ENCODE data around the gene TRIM69.
A peak's percentile ranks its signal among the peaks of the same experiment; 100 is the strongest.

Gene TRIM69

DNA sequence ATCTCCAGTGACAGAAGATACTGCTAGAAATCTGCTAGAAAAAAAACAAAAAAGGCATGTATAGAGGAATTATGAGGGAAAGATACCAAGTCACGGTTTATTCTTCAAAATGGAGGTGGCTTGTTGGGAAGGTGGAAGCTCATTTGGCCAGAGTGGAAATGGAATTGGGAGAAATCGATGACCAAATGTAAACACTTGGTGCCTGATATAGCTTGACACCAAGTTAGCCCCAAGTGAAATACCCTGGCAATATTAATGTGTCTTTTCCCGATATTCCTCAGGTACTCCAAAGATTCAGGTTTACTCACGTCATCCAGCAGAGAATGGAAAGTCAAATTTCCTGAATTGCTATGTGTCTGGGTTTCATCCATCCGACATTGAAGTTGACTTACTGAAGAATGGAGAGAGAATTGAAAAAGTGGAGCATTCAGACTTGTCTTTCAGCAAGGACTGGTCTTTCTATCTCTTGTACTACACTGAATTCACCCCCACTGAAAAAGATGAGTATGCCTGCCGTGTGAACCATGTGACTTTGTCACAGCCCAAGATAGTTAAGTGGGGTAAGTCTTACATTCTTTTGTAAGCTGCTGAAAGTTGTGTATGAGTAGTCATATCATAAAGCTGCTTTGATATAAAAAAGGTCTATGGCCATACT is 21.1 kb upstream of the TRIM69 start:
- no peak overlapping the region for H2AFZ ChIP-seq (ENCODE audit: low read length)
- peaks cover 70% of the 10 kb centered on the region for H3K79me2 ChIP-seq (ENCODE audit: insufficient read depth, low read length)
- H3K9me3 ChIP-seq (ENCODE audit: insufficient read depth, low read depth, low read length): no peaks in the 10 kb centered on the region
- no peaks in the 10 kb centered on the region for H3K9me2 ChIP-seq (replicated peaks; ENCODE audit: low read depth, low read length)
- peaks cover 71% of the 10 kb centered on the region for H4K20me1 ChIP-seq (ENCODE audit: insufficient read depth, low read length, poor library complexity, severe bottlenecking)
- H3K4me1 ChIP-seq (ENCODE audit: insufficient read depth, low read length, poor library complexity, severe bottlenecking): peaks cover 46% of the 10 kb centered on the region
- peaks cover 10% of the 10 kb centered on the region for H3K27me3 ChIP-seq (ENCODE audit: insufficient read depth, low read length, poor library complexity, severe bottlenecking)
- H3K9ac ChIP-seq (ENCODE audit: low read depth, low read length, poor library complexity, severe bottlenecking): peak overlapping the region; percentile 98
- H3K36me3 ChIP-seq (ENCODE audit: insufficient read depth, low read length): peaks cover 47% of the 10 kb centered on the region
- H3K4me3 ChIP-seq (ENCODE audit: low read length, poor library complexity, severe bottlenecking): peak overlapping the region; percentile 83
- peak overlapping the region; percentile 98 for H3K4me2 ChIP-seq (ENCODE audit: low read depth, low read length, poor library complexity, severe bottlenecking)
- H3F3A ChIP-seq (ENCODE audit: low read depth): peaks cover 31% of the 10 kb centered on the region
- TF ChIP-seq EZH2phosphoT487 (IDR thresholded peaks at IDR 0.05; ENCODE audit: borderline replicate concordance): no peak
- TF ChIP-seq, protein P1, sequence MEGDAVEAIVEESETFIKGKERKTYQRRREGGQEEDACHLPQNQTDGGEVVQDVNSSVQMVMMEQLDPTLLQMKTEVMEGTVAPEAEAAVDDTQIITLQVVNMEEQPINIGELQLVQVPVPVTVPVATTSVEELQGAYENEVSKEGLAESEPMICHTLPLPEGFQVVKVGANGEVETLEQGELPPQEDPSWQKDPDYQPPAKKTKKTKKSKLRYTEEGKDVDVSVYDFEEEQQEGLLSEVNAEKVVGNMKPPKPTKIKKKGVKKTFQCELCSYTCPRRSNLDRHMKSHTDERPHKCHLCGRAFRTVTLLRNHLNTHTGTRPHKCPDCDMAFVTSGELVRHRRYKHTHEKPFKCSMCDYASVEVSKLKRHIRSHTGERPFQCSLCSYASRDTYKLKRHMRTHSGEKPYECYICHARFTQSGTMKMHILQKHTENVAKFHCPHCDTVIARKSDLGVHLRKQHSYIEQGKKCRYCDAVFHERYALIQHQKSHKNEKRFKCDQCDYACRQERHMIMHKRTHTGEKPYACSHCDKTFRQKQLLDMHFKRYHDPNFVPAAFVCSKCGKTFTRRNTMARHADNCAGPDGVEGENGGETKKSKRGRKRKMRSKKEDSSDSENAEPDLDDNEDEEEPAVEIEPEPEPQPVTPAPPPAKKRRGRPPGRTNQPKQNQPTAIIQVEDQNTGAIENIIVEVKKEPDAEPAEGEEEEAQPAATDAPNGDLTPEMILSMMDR (conservative IDR thresholded peaks at IDR 0.05; ENCODE audit: low read length): no peak

- H3F3A ChIP-seq (ENCODE audit: low read depth): peaks cover 29% of the 10 kb centered on the region
- peaks cover 71% of the 10 kb centered on the region for H4K20me1 ChIP-seq (ENCODE audit: insufficient read depth, low read length, poor library complexity, severe bottlenecking)
- H3K4me2 ChIP-seq (ENCODE audit: low read depth, low read length, poor library complexity, severe bottlenecking): peak overlapping the region; percentile 98
These were observed 20.5 kb upstream of the TRIM69 start for GRCh38 chr15:44715797-44716334.

GRCh38 chr15:44716983-44717602 is 19.2 kb upstream of the TRIM69 start:
- Histone ChIP-seq H4K20me1 (ENCODE audit: insufficient read depth, low read length, poor library complexity, severe bottlenecking) (peaks cover 64% of the 10 kb centered on the region), H3K36me3 (ENCODE audit: insufficient read depth, low read length) (peaks cover 47% of the 10 kb centered on the region), H3K4me1 (ENCODE audit: insufficient read depth, low read length, poor library complexity, severe bottlenecking) (peaks cover 53% of the 10 kb centered on the region), H3K9me2 (replicated peaks; ENCODE audit: low read depth, low read length) (no peaks in the 10 kb centered on the region), H3K9ac (ENCODE audit: low read depth, low read length, poor library complexity, severe bottlenecking) (no peak overlapping the region), H2AFZ (ENCODE audit: low read length) (no peak overlapping the region), H3K79me2 (ENCODE audit: insufficient read depth, low read length) (peaks cover 61% of the 10 kb centered on the region), H3K27me3 (ENCODE audit: insufficient read depth, low read length, poor library complexity, severe bottlenecking) (peaks cover 3% of the 10 kb centered on the region), H3K4me2 (ENCODE audit: low read depth, low read length, poor library complexity, severe bottlenecking) (peak overlapping the region; percentile 98), H3K4me3 (ENCODE audit: low read length, poor library complexity, severe bottlenecking) (no peak overlapping the region), H3F3A (ENCODE audit: low read depth) (peaks cover 27% of the 10 kb centered on the region), H3K9me3 (ENCODE audit: insufficient read depth, low read depth, low read length) (no peaks in the 10 kb centered on the region)
- TF ChIP-seq, protein P1 (conservative IDR thresholded peaks at IDR 0.05; ENCODE audit: low read length): no peak
- TF ChIP-seq EZH2phosphoT487 (IDR thresholded peaks at IDR 0.05; ENCODE audit: borderline replicate concordance): no peak

More at GRCh38 chr15:44715797-44716334, 20.5 kb upstream of the TRIM69 start:
- no peak for TF ChIP-seq EZH2phosphoT487 (IDR thresholded peaks at IDR 0.05; ENCODE audit: borderline replicate concordance)
- TF ChIP-seq, protein P1 (conservative IDR thresholded peaks at IDR 0.05; ENCODE audit: low read length): no peak
- Histone ChIP-seq H3K27me3 (ENCODE audit: insufficient read depth, low read length, poor library complexity, severe bottlenecking) (peaks cover 10% of the 10 kb centered on the region), H2AFZ (ENCODE audit: low read length) (no peak overlapping the region), H3K36me3 (ENCODE audit: insufficient read depth, low read length) (peaks cover 47% of the 10 kb centered on the region), H3K4me3 (ENCODE audit: low read length, poor library complexity, severe bottlenecking) (peak overlapping the region; percentile 83), H3K9ac (ENCODE audit: low read depth, low read length, poor library complexity, severe bottlenecking) (peak overlapping the region; percentile 98), H3K4me1 (ENCODE audit: insufficient read depth, low read length, poor library complexity, severe bottlenecking) (peaks cover 51% of the 10 kb centered on the region), H3K9me2 (replicated peaks; ENCODE audit: low read depth, low read length) (no peaks in the 10 kb centered on the region), H3K79me2 (ENCODE audit: insufficient read depth, low read length) (peaks cover 69% of the 10 kb centered on the region), H3K9me3 (ENCODE audit: insufficient read depth, low read depth, low read length) (no peaks in the 10 kb centered on the region)

Data from Loucy (cell line).